Fibroblast of the aortic adventitia (primary cell): ENCODE results near the gene RPL23. TPM values are rescaled to one million over a fixed set of nuclear protein-coding genes. Genes with fewer than 3 reads are reported as not detected.

Experiments used
- DNase-seq: peaks from one replicate; pipeline ENCODE4 v3.0.0-alpha.2; 2010; ENCODE audit warnings: low read depth
- H3K4me3 ChIP-seq: 2 replicates; pipeline ENCODE4 v1.5.1; 2011; ENCODE audit warnings: low read depth, mild to moderate bottlenecking, control low read depth, low read length, moderate library complexity
- CTCF ChIP-seq: IDR thresholded peaks from 2 replicates; pipeline ENCODE4 v1.5.1; 2011; ENCODE audit warnings: mild to moderate bottlenecking, low read length, control low read depth, inconsistent platforms; ENCODE audit not compliant: insufficient read depth
- total RNA-seq: library from RNA; depleted of rRNA; stranded (reverse); fragments of >200 nt; gene quantifications from 2 replicates; pipeline ENCODE4 v1.2.3, GENCODE V29; 2012; ENCODE audit warnings: low replicate concordance

RPL23 gene
- total RNA-seq, 1 donor, result 2,401 TPM

- no peak for TF ChIP-seq CTCF
- H3K4me3 ChIP-seq, result no peak overlapping the region
- DNase-seq, result no peak
These were observed 31.7 kb upstream of the RPL23 start for GRCh38 chr17:38885044-38885727.

GRCh38 chr17:38883592-38884526 is 30.3 kb upstream of the RPL23 start:
- DNase-seq, result no peak
- H3K4me3 ChIP-seq, result no peak overlapping the region
- TF ChIP-seq CTCF, result no peak

- no peak for TF ChIP-seq CTCF
- H3K4me3 ChIP-seq, result no peak overlapping the region
- DNase-seq, result no peak
These were observed 29.3 kb upstream of the RPL23 start for GRCh38 chr17:38882870-38883269.

- no peak for TF ChIP-seq CTCF
- H3K4me3 ChIP-seq, result peak overlapping the region; percentile 10
- peak; percentile 90 for DNase-seq
These were observed 28.2 kb upstream of the RPL23 start for GRCh38 chr17:38881600-38882191.

- DNase-seq, result peak; percentile 90
- no peak for TF ChIP-seq CTCF
- peak overlapping the region; percentile 9 for H3K4me3 ChIP-seq
These were observed 26.6 kb upstream of the RPL23 start for GRCh38 chr17:38879878-38880665.
